A172 (cell line): ENCODE measurements around the gene UNC13A. TPM values are rescaled to one million over a fixed set of nuclear protein-coding genes. Genes with fewer than 3 reads are reported as not detected.

Experiments used
- DNase-seq: peaks from one replicate; pipeline ENCODE4 v3.0.0-alpha.2; 2015; ENCODE audit warnings: low spot score
- total RNA-seq: library from RNA; depleted of rRNA; stranded (reverse); fragments of >200 nt; shearing (Covaris generic); gene quantifications from 2 replicates; pipeline ENCODE4 v1.2.3, GENCODE V29; 2014

UNC13A gene
- total RNA-seq, 1 experiment from 2014 or later: 6.2 TPM

DNA sequence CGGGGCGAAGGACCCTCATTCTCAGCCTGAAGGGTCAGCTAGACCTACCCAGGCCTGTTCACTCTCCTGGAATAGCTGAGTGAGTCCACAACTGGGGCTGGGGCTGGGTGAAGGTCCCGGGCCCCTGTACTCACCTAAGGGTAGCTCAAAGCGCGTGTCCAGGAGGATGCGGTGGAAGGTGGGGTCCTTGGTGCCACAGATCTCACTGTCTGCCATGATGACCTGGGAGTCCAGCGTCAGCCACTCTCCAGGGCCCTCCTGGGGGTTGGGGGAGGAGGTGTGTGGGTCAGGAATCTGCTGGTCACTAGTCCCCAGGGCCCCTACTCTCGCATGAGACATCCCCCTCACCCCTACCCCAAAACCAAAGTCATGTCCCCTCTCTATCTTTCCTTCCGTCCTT, 18.7 kb downstream of the UNC13A start:
- DNase-seq: no peak

- no peak for DNase-seq
Observed at GRCh38 chr19:17665058-17665457, 23.1 kb downstream of the UNC13A start.

GRCh38 chr19:17659996-17660395, 28.2 kb downstream of the UNC13A start:
- no peak for DNase-seq

DNA sequence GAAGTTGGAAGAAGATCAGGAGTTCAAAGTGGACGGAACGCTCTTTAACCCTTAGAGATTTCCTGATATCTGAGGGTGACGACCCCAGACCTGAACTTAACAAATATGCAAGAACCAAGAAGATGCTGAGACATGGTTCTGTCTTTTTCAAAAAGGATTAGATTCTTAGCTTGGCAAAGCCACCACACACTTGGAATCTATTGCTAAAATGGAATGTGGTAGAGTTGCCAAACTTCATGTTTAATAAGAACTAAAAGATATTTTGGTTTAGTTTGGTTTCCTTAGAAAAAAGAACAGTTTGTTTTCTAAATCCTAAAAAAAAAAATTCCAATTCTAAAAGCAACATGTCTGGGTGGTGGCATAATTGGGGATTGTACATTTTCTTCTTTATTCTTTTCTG, 29.5 kb downstream of the UNC13A start:
- no peak for DNase-seq

DNA sequence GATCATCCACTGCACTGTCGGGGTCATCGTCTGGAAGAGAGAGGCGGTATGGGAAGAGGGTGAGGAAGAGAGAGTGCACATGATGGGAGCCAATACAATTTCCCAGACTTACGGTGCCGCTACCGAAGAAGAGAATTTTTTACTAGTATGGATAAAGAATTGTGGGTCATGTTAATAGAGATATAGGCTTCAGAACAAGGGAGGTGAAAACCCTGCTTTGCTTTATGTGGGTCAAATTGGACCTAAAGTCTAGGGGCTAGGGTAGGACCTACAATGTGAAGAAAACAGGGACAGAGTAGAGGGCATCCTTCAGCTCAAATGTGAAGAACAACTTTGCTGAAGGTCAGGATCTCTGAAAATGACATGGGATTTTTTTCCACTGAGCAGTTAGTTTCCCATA, 29.9 kb downstream of the UNC13A start:
- no peak for DNase-seq

DNA sequence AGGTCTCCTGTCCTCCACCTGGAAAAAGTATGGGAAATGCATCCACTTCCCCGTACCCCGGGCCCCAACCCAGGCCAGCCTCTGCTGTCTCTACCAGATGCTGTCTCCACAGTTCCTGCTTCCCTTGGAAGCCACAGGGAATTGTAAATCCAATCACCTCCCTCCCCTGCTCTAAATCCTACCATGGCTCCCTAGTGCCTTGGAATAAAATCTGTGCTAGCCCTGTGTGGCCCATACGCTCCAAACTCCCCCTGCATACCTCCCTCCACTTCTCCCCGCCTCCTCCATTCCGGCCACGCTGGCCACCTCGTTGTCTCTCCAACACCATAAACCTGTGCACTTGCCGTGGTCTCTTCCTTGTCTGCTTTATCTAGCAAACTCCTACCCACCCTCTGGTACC, 31.2 kb downstream of the UNC13A start:
- no peak for DNase-seq

- DNase-seq: no peak
Observed at GRCh38 chr19:17655751-17656472, 32.2 kb downstream of the UNC13A start.

DNA sequence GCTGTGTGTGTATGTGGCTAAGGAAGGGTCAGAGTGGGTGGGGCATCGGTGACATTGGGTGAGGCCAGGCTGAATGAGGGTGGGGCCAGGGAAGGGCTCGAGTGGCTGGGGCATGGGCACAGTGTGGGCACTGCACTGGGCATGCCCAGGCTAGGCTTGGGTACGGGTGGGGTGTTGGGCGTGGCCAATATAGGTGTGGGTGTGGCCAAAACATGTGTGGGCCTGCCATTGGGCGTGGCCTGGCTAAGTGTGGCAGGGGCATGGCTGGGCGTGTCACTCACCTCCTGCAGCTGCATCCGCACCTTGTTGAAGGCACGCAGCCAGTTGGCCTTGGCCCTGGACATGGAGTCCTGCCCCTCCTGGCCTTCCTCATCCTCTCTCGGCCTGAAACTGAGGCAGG, 33.2 kb downstream of the UNC13A start:
- no peak for DNase-seq

DNA sequence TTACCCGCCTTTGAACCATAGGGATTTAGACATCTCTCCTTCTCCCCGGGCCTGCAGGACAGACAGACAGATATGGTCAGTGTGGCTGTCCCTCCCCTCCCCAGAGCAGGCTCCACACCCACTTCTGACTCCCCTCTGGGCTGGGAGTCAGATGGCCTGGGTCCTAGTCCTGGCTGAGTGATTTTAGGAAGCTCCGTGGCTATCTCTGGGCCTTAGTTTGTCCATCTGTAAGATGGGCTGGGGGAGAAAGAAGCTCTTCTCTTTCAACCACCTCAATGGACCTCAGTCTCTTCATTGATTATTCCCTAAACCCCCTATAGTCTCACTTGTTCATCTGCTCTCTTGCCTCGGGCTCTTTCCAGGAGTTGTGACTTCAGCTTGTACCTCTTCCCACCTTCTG, 35.5 kb downstream of the UNC13A start:
- no peak for DNase-seq

DNA sequence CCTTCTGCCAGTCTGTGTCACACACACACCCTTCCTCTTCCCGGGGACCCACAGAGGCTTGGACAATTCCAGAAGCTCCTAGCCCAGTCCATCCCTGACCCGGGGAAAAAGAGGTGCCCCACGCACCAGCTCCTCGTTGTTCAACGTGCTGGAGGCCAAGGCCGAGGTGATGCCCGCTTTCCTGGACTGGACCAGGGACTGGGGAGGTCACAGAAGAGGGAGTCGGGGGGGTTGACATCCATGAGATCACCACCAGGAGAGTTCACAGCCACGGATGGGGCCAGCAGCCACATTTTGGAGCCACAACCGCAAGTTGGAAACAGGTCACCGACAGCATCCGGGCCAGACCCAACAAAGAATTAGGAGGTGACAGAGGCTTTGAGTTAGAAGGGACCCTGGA, 39.4 kb downstream of the UNC13A start:
- DNase-seq: no peak

DNA sequence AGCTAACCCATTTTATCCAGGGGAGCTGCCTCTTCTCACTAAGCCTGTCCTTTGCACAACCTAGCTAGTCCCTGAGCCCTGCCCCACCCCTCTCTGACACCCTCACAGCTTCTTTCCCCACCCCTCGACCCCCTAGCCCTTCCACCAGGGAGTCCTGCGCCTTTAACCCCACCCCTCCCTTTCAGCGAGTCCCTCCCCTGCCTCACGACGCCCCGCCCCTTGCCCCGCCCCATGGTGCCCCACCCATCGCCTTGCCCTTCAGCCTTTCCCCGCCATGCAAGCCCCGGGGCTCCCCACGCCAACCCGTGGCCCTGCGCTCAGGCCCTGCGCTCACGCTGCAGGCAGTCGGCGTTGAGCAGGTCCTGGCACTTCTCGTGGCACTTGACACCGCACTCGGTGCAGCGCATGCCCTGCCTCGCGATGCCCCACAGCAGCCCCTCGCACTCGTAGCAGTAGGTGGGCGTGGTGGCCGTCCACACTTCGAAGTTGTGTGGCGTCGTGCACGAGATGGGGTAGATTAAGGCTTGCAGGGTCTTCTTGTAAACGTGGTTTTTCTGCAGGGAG, 40.0 kb downstream of the UNC13A start:
- no peak for DNase-seq

DNA sequence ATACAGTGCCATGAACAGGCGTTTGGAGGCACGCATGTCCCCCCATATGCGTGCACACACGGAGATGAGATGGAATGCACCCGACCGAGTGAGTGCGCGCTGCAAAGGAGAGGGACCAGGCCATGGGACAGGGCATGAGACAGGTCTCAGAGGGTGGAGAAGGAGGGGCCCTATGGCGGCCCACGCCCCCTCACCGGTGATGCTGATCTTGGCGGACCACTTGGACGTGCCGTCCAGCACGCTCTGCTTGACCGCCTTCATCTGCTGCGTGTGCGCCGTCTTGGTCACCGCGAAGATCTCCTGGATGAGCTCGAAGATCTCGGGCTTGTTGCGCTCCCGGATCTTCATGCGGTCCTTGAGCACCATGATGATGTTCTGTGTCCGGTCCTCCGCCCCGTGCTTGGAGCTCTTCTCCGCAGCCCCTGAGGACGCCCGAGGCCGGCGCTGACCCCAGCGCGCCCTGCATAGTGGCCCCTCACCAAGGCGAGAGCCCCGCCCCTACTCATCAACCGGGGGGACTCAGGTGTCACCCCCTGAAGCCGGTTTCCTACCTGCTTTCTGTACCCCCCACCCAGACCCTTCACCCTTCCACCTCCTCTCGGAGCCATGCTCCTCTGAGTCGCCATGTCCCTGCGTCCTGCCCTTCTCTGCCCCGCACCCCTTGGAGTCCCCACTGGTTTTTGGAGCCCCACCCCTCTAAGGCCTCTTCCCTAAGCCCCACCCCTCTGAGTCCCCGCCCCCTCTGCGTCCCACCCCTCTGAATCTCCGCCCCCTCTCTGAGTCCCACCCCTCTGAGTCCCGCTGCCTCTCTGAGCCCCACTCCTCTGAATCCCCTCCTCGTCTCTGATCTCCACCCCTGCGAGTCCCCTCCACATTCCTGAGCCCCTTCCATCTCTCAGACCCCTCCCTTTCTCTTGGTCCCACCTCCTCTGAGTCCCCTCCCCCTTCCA, 40.8 kb downstream of the UNC13A start:
- DNase-seq: no peak

- DNase-seq: no peak
Observed at GRCh38 chr19:17646441-17646840, 41.7 kb downstream of the UNC13A start.

DNA sequence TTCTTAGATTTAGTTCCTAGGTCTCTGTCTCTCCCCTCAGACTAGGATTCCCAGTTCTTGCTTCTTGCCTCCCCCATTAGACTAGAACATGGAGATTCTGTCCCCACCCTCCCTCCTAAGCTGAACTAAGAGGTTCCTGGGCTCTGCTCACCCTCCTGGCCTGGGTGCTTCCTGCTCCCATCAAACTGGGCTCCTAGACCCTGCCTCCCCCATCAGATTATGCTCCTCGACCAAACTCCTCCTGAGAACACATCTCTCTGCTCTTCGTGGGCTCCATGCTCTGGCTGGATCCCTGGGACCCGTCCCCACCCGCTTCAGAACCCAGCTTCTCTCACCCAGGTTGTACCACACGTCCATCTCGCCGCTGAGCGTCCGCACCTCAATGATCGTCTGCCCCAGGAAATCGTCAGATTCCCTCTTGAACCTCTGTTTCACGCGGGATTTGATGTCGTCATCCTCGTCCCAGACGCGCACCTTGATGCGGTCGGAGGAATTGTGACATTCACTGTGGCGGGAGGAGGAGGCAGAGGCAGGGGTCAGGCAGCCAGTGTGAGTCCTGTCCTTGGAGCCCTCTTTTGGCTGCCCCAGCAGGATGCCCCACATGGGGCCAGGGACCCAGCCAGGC, 42.7 kb downstream of the UNC13A start:
- DNase-seq: no peak

GRCh38 chr19:17642656-17643055, 45.5 kb downstream of the UNC13A start:
- no peak for DNase-seq

DNA sequence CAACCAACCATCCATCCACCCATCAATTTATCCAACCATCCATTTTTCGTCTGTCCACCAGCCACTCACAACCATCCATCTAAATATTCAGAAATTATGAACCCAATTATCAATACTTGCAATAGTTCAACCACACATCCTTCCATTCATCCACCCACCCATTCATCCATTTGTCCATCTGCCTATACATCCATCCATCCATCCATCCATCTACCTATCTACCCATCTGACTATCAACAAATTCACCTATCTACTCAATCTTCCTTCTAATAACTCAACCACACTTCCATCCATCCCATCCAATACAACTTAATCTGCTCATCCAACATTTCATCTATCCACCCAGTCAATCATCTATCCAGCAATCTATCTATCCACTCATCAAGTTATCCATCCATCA, 46.3 kb downstream of the UNC13A start:
- no peak for DNase-seq

GRCh38 chr19:17641181-17641580, 47.0 kb downstream of the UNC13A start:
- no peak for DNase-seq

DNA sequence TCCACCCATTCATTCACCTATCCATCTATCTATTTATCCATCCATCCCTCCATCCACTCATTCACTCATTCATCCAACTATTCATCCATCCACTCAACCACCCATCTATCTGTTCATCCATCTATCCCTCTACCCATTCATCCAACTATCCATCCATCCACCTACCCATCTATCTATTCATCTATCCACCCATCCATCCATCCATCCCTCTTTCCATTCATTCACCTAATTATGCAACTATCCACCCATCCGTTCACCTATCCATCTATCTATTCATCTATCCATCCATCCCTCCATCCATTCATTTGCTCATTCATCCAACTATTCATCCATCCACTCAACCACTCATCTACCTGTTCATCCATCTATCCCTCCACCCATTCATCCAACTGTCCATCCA, 54.5 kb downstream of the UNC13A start:
- no peak for DNase-seq

DNA sequence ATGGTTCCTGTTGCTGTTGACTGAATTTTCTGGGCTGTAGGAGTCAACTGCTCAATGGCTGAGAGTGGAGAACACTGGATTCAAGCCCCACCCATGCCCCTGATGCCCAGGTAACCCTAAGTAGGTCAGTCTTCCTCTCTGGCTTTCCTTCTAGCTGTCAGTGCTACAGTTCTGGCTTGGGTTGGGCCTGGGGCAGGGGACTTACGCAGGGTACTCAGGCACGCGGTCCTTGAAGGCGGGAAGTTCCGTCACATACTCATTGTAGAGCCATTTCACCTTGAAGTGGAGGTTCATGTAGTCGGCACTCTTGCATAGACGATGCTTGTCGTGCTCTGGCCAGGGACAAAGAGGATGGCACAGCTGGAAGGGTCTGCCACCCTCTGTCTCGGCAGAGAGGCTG, 55.6 kb downstream of the UNC13A start:
- DNase-seq: no peak

DNA sequence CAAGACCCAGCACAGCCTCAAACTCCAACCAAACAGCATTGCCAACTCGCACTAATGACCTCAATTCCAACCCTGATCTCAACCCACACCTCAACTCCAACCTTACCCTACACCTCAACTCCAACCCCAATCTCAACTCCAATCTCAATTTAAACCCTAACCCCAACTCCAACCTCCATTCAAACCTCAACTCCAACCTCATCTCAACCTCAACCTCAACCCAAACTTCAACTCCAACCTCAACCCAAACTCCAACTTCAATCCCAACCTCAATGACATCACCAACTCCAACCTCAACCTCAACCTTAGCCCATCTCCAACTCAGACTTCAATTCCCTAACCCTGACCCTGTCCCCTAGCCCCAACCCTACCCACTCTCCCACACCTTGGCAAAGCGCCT, 58.4 kb downstream of the UNC13A start:
- no peak for DNase-seq

- no peak for DNase-seq
Observed at GRCh38 chr19:17627921-17628320, 60.2 kb downstream of the UNC13A start.

- no peak for DNase-seq
Observed at GRCh38 chr19:17627161-17627560, 61.0 kb downstream of the UNC13A start.
